ENCODE results near the gene MN1.
"Not testable (repeated sequence)": the region's sequence is repeated elsewhere in the genome, so short reads cannot be mapped to it uniquely, and the experiment has no call there.

MN1 gene

DNA sequence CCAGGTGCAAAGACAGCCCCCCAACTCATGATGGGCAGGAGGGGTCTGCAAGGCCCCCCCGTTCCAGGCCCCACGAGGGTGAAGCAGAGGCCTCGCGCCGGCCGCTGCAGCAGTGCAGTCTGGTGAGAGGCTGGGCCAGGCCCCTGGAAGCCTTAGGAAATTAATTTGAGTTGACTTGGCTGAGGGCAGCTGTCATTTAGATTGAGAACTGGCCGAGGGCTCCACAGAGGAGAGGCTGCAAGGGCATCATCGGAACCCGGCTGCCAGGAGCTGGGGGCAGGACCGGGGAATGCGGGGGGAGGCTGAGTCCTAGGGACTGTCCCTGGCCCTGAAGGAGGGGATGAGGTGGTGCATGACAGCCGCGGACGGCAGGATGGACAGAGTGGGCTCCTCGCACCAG lies 39.9 kb downstream of the MN1 start:
- DNase-seq (ENCODE audit: low spot score) = no peak

DNA sequence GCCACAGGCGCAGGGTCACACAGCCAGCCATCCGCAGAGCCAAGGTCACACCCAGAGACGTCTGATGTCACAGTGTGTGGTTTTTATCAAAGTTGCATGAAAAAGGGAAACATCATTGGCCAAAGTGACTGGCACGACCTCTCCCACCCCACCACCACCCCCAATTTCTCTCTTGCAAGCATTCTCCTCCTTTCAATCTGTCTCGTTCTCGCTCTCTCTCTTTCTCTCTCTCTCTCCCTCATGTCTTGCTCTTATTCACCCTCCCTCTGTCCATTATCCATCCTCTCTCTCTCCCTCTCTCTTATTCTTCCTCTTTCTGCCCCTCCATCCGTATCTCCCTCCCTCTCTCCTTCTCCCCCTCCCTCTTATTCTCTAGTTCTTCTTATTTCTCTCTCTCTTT lies 40.6 kb downstream of the MN1 start:
- DNase-seq (ENCODE audit: low spot score) = no peak

DNA sequence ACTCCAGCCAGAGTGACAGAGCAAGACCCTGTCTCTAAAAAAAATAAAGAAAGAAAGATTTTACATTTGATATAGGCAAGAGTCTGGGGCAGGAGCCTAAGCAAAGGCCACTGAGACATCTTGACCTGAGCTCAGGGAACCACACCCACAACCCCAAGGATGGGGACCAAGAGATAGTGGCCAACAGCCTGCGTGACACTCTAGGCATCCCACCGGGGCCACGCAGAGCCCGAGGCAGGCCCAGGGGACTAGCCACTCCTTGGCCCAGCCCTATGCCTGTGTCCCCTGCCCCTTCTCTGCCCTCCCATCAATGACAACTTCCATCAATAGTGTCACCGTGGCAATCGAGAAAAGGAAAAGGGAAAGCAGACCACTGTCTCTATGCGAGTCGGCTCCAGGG lies 41.1 kb downstream of the MN1 start:
- DNase-seq (ENCODE audit: low spot score) = no peak

DNA sequence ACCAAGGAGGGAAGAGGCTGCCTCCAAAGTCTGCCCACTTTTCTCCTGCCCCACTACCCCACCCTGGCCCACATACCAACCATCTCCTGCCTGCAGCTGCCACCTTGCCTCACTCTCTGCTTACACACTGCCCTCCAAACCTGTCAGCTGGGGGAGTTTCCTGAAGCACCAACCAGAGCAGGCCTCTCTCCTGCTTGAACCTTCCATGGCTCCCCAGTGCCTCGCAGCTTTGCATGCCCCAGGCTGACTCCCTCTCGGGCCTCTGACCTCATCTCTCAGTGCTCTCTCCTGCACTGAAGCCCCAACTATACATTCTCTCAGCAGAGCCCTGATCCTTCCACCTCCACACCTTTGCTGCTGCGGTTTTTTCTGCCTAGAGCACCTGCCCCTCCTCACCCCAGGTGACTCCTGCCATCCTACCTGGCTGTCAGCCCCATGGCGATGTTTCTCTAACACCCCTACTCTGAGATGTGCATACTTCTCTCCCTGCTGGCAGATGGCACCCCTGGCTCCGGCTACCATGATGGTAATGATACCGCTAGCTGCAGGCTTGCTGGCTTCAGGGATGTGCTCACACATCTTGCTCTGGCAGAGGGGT lies 43.5 kb downstream of the MN1 start:
- no peak for DNase-seq (ENCODE audit: low spot score)

DNA sequence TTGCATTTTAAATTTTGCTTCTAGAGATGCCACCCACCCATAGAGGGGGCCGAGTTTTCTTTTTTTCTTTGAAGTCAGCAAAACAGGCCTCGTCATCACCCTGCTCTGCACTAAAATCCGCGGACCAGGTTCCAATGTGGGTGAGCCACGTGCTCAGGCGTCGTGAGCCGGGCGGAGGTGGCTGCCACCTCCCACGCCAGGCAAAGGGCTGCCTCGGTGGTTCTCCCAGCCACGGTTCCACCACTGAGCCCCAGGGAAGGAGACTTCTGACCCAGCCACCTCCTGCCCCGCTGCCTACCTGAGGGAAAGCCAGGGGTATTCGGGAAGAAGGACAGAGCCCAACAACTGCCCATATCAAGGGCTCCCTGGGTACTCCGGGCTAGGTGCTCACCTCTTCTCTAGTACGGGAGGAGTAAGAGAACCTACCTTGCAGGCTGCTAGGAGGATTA lies 45.3 kb downstream of the MN1 start:
- no peak for DNase-seq (ENCODE audit: low spot score)

DNA sequence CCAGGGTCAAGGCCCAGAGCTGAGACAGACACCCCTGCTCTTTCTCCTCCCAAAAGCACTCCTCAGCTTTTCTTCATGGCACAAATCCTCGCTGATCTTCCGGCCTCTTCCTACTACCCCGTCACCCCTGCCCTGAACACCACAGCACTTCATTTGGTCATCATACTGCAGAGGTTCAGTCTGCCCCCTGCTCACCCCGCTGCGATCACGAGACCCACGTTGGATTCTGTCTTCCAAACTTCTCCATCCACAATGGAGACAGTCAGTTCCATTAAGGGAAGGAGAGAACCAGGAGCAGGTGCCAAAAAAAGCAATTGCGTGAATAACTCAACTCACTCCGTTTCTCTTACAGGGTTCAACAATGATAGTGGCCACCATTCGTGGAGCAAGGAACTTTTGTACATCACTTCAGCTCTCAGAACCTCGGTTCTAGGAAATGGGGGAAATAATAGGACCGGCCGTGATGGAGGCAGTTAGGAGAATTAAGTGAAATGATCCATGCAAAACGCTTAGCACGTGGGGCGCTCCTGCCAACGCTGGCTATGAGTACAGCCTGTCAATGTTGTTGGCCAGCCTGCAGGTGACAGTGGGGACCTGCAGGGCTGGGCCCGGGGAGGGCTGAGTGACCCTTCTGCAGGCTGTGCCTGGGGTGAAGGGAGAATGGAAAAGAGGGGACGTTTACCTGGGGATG lies 45.9 kb downstream of the MN1 start:
- no peak for DNase-seq (ENCODE audit: low spot score)

DNA sequence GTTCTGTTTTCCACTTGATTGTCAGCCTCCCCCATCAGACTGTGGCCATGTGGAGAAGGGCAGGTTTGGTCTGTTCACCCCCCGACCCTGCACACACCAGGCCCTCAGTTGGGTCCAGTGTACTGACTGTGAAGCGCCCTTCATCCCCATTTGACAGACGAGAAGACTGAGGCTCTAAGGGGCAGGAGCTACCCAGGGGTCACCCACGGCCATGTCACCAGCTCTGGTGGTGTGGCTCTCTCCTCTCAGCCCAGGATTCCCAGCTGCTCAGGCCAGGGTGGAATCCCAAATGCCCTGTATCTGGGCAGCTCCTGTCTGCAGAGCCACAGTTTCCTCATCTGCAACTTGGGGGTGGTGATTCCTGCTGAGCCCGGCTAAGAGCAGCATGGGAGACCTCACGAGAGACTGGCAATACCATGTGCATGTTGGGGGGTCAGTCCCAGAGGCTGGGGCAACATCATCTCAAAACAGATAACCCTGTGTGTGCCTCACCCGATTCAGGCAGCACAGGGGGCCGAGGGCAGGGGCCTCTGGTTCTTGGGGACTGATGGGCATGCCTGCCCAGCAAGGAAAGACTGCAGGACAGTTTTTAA lies 46.6 kb downstream of the MN1 start:
- no peak for DNase-seq (ENCODE audit: low spot score)

DNA sequence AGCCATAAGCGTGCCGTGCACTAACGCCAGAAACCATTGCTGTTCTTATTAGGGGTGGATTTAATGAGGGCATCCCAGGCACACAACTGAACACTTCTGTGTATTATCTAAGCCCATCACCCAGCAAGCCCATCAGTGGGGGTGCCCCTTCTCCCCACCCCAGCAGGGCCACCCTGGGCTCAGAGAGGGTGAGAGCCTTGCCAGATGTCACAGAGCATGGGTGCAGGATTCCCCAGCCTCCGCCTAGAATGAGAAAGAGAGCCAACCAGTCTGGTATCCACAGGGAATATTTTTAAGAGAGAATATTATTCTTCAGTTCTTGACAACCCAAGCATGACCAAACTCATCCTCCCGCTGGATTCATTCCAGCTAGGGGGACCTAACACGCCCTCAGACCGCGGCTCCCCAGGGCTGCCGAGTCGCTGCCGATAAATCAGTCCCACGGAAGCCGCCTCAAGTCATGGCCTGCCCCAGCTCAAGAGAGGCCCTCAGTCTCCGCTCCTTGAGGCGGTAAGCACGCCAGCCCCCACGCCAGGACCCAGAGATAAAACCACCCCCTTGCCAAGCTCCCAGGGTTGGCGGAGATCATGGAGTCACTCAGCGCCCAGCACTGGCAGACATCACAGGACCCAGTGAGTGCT lies 47.2 kb downstream of the MN1 start:
- DNase-seq (ENCODE audit: low spot score) = no peak

DNA sequence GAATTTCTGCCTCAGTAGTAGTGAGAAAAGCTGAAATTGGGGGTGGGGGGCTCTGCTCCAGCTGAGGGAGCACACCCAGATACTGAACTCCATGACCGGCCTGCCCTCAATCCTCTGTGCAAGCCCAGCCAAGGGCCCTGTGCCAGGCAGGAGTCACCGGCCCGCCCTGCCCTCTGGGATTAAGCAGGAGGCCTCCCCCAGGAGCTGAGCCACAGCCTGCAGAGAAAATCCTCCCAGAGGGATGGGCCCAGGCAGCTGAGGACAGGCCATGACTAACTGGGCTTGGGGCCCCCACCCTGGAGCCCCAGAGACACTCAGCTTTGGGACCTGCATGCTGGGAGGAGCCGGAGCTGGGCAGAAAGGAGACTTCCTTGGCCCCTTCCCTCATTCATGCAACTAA lies 48.8 kb downstream of the MN1 start:
- DNase-seq (ENCODE audit: low spot score) = no peak

DNA sequence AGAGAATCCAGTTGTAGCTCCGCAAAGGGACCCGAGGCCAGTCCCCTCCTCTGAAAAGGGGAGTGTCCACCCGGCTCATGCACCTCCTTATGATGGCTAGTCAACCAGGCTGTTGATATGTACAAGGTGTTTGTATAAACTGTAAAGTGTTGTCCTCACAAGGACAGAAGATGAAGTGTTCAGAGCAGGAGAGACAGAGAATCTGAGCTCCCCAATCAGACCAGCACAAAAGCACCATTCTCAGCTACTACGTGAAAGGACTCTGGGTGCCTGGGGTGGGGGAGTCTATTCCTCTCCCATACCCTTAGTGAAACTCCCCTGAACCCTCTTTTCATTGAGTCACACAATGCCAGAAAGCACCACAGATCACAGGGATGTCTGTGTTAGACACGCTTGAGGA lies 49.4 kb downstream of the MN1 start:
- DNase-seq (ENCODE audit: low spot score) = no peak

DNA sequence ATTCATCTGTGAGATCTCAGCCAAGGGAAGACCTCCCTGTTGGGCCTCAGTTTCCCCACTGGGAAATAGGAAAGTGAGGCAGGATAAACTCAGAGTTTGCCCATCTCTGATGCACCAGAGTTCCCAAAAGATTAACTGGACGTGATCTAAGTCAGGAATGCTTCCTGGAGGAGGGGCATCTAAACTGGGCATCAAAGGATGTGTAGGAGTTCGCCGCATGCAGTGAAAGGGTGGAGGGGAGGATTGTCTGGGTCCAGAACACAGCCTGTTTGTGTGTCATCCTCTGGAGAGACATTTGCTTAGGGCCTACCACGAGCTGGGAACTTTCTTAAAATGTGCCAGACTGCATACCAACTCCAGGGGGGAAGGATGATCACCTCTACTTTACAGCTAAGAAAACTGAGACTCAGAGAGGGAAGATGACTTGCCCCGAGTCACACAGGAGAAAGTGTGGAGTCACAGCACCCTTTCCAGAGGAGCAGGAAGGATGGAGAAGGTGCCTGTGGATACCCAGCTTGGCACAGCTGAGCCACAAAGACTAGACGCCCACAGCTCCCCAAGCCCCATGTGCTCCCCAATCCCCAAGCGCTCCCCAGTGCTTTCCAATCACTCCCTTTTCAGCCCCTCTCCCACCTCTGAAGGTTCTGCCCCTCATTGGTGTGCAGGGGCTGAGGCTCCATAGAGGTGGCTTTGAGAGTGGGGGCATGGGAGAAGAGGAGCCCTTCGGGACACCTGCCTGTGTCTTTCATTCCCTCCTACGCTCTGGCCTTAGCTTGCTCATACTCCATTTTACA lies 50.1 kb downstream of the MN1 start:
- DNase-seq (ENCODE audit: low spot score) = no peak

DNA sequence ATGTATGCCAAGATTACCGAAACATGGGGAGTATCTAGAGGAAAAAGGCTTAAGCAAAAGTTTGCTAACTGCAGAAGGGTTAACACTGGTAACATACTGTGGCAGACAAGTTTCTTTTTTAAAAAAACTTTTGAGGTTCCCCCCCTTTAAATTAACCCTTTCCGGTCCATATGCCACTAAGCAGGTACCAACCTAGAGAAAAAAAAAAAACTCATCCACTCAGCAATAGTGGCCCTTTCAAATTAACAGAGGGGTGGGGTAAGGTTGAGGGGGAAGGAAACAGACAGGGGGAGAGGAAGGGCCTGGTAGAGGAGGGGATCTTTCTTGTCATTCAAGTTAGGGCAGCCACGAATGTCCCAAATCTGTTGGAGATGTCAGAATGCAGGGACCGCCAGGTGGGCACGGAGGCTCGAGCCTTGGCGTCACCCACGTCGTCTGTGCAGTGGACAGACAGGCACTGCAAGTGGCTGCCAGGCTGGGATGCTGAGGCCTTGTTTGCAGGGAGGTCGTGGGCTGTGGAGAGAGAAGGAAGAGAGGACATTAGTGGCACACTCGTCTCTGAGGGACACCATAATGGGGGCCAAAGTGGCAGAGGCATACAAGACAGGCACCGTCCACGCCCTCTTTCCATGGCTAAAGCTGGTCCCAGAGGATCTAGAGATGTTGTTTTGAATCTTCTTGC lies 50.8 kb downstream of the MN1 start:
- DNase-seq (ENCODE audit: low spot score) = no peak

DNA sequence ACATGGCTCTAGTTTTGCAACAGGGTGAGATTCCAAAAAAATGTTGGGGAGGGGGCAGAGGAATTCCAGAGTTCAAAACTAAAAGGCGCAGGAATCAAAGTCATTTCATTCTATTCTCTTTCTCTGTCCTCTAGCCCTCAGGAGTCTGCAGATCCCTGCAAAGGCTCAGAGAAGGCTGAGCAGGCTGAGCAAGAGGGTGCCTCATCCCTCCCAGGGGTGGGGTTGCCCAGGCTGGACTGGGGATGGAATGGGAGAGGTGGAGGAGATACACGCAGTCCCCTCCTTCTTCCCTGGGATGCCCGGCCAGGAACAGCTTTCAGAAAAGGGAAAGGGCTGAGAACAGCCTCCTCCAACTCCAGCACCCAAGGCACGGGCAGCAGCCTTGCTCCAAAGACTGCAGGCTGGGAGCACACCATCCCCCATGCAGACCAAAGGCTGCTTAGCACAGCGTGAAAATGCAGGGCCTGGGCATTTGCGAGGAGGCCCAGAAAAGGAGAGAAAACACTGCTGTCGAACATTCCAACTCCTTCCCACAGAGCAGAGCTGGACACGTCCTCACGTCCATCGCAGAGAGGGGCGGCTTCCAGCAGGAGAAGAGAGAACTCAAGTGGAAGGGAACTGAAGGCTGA lies 51.8 kb downstream of the MN1 start:
- DNase-seq (ENCODE audit: low spot score) = no peak

DNA sequence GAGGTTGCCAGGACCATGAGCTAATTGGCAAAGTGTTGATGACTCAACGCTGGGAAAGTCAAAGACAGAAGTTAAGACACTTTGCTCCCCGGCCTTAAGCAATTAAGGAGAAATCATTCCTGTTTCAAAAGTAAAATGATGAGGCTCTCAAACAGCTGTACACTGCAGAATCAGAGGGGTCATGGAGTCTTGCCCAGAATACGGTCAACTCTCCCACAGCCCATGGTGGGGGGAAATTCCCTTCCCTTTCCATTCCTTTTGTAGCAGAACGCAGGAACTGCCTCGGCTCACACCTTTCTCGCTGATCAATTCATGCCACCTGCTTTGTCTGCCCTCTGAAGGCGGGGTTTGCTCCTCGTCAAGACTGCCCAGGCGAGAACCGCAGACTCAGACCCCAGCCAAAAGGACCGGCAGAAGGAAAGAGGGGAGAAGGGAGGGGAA lies 52.8 kb downstream of the MN1 start:
- DNase-seq (ENCODE audit: low spot score) = no peak

DNA sequence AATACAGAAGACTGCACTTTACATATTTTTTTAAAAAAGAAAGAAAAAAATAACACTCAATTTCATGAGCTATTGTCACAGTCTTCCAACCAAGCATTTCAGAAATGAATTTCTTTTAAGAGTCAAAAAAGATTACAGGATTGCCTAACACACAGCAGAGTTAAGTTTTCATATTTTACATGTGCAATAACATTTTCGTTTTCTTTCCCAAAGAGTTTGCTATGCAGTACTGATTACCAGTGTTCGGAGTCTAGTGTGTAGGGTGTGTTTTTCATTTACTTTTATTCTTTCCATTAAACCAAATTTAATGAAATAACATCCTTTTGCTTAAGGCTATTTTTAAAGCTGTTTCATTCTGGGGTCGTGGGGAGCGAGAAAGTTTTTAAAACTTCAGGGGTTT lies 53.2 kb downstream of the MN1 start:
- no peak for DNase-seq (ENCODE audit: low spot score)

DNA sequence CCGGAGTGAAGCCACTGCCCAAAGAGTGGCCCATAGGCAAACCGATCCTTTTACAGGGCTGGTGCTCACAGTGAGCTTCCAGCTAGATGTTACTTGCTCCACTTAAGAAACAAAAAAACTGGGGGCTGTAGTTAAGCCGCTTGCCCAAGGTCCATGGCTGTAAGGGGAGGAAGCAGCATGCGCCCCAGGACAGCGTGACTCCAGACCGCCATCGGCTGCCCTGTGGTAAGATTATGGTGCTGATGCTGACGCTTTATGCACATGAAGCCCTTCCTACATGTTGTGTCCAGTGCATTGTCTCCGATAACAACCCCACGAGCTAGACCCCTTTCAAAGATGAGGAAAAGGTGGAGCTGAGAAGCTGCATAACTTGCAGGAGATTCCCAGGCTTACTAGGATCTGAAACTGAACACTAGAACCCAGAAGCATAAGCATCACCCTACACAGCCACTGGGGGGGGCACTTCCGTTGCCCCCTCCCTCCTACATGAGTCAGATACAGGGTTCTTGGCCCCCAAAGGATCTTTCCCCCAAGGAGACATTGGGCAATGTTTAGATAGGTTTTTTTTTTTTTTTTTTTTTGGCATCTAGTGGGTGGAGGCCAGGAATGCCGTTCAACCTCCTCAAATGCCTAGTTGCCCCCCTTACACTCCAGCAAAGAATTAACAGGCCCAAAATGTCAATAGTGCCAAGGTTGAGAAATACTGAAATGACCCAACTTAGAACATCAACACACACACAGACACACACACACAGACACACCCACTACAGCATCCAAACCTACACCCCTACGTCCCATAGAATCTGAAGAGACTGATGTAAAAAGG lies 53.9 kb downstream of the MN1 start:
- DNase-seq (ENCODE audit: low spot score) = no peak

DNA sequence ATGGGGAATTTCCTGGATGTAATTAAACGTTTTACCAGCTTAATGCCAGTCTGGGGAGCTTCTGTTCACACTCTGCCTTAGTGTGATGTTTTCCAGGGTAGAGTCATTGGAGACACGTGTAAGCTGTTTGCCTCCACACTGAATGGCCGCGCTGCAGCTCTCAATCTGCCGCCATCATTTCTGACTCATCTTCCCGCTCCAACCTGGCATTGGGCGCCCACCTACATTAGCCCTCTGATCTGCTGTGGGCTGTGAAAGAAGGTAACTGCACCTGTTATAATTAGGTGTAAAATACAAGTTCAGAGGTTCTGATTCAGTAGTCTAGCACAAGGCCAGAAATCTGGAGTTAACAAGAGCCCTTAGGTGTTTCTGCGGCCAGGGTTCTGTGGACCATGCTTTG lies 54.6 kb downstream of the MN1 start:
- DNase-seq (ENCODE audit: low spot score) = no peak

DNA sequence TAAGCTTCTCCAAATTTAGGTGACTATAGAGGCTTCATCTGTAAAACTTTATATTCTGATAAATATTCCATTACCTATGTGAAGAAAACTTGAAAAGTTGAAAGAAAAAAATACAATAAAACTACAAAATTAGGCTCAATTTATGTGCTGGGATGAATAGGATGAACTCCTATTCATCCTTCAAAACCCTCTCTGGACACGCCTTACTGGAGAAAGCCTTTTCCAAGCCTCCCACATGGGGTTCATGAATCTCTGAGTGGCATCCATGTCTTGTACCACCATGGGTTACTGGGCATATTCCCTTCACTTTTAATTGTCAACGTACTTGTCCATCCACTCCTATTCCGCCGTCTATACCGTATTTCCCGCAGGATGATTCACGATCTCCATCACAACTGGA lies 55.7 kb downstream of the MN1 start:
- no peak for DNase-seq (ENCODE audit: low spot score)

DNA sequence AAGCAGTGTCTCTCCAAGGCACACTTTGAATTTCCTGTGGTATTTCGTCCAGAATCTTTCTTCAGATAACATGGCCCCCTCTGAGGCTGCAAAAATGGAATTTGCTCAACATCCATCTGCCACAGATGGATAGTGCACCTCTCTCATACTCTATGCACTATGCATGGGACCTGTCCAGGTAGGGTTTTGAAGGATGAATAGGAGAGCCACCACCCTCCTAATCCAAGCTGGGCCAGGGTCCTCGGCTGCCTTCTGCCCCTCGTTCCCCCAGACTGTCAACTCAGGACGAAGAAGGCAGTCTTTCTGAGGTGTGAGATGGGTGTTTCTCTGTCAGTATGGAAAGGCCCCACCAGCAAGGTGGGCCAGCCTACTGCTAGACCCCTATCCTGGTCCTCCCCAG lies 56.4 kb downstream of the MN1 start:
- DNase-seq (ENCODE audit: low spot score) = no peak

DNA sequence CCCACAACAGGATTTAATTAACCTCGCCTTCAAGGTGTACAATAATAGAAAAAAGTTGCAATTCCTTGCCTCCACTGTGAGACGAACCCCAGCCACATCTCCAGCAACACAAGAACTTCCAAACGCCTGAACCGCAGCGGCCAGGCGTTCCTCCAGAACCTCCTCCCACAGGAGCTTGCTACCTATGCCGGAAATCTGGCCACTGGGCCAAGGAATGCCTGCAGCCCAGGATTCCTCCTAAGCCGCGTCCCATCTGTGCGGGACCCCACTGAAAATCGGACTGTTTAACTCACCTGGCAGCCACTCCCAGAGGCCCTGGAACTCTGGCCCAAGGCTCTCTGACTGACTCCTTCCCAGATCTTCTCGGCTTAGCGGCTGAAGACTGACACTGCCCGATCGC lies 57.5 kb downstream of the MN1 start:
- DNase-seq (ENCODE audit: low spot score) = not testable (repeated sequence)

Data from SK-N-DZ (cell line).